ENCODE measurements around the gene MCF2L. TPM values are rescaled to one million over a fixed set of nuclear protein-coding genes. Genes with fewer than 3 reads are reported as not detected.
A peak's percentile ranks its signal among the peaks of the same experiment; 100 is the strongest.
"Not testable (repeated sequence)": the region's sequence is repeated elsewhere in the genome, so short reads cannot be mapped to it uniquely, and the experiment has no call there.

The MCF2L gene
- polyA plus RNA-seq, 1 donor: 29.2 TPM

DNA sequence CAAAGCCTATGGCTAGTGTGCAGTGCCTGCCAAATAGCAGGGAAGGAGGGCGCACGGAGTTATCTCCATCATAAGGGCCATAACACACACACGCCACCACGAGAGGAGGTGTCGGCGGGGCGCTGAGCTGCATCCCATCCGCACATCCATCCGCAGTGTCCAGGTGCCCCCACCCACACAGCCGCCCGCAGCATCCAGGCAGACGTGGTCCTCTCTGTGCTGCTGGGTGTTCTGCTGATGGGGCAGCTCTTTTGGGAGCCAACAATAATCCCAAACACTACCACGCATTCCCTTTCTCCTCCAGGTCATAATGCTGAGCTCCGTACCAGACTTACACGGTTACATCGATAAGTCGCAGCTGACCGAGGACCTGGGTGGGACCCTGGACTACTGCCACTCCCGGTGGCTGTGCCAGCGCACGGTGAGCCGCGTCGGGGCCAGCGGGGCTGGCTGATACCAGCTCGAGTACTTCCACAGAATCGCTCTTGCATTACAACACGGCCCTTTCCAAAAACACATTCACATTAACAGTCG lies 95.1 kb downstream of the MCF2L start:
- DNase-seq: no peak

DNA sequence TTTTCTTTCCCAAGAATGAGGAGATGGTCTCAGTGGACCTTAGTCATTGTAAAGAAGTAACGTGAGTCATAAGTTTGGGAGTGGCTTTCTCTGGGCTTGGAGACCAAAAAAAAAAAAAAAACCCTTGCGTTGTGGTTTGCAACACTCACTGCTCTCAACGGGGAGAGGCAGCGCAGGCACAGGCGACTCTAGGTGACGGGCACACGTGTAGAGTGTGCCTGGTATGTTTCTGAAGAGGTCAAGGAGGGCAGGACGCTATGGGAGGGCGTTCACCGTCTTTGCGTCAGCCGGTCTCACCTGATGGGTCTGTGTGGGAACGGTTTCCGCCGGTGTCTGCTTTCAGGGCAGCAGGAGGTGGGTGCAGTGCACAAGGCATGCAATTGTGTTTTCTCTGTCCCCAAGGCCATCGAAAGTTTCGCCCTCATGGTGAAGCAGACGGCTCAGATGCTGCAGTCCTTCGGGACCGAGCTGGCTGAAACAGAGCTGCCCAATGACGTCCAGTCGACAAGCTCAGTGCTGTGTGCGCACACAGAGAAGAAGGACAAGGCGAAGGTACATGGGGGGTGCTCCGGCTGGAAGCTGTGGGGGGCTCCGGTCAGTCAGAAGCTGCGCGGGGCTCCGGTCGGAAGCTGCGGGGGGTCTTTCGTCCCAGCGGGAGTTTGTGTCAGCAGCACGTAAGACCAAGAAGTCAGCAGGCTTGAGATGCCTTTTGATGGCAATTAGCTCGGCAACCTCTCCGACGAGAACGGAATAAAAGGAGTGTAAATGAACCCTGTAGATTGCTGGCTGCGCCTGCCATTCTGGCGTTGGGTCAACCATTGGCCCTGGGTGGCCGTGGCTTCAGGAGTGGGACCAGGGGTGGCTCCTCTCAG lies 95.8 kb downstream of the MCF2L start:
- DNase-seq: peak; percentile 14

DNA sequence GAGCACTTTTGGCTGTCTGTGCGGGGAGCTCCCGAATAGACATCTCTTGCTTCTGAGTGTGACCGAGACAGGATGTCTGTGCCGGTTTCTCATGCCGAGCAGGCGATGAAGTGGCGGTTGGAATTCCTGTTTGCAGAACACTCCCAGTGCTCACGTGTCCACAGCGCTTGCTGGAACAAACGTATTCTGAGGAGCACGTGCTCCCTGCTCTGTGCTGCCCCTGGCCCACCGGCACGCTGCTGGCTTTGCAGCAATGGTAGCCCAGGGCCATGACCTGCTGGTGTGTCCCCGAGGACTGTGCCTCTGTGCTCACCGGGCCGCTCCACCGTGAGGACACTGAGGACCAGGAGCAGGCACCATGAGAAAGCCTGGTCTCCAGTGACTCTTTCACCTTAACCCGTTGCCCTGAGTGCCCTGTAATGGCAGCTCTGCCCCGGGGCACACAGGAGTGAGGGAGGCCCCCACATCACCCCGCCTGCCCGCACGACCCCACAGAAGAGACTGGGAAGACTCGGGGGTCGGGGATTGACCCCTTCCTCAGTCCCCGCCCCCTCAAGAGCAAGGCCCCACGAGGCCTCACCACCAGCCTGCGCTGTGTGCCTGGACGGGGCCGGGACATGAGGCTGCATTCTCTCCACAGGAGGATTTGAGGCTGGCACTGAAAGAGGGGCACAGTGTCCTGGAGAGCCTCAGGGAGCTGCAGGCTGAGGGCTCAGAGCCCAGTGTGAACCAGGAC lies 96.6 kb downstream of the MCF2L start:
- no peak for DNase-seq

- no peak for DNase-seq
Measured at GRCh38 chr13:113066142-113066455, 97.1 kb downstream of the MCF2L start.

DNA sequence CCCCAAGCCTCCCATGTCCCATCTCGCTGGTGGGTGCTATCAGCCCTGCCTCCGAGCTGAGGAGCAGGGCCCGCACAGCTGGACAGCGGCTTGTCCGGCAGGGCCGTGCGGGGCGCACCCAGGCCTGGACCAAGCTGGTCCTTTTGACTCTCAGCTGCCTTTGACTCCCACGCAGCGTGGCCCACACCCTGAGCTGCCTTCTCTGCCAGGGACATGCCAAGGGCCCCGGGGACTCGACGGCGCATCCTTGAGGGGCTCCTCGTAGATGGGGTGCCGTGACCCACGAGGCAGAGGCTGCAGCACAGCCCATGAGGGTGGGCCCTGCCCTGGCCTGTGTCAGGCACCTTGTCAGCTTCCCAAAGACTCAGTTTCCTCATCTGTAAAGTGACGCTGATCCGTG lies 97.7 kb downstream of the MCF2L start:
- no peak for DNase-seq

- no peak for DNase-seq
Measured at GRCh38 chr13:113069861-113070805, 101.1 kb downstream of the MCF2L start.

- no peak for DNase-seq
Measured at GRCh38 chr13:113070855-113071254, 101.8 kb downstream of the MCF2L start.

DNA sequence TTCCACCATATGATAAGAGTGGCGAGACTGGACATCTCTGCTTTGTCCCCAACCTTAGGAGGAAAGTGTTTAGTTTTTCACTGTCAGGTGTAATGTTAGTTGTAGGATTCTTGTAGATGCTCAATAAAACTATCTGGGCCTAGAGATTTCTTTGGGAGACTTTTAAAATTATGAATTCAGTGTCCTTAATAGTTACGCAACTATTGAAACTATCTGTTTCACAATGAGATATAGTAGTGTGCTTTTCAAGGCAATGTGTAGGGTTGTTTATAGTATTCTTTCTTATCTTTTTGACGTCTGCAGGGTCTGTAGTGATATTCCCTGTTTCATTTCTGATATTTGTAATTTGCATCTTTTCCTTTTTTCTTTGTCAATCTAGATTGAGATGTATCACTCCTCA lies 103.4 kb downstream of the MCF2L start:
- no peak for DNase-seq

- no peak for DNase-seq
Measured at GRCh38 chr13:113073942-113074341, 104.9 kb downstream of the MCF2L start.

- DNase-seq: no peak
Measured at GRCh38 chr13:113074401-113074800, 105.4 kb downstream of the MCF2L start.

DNA sequence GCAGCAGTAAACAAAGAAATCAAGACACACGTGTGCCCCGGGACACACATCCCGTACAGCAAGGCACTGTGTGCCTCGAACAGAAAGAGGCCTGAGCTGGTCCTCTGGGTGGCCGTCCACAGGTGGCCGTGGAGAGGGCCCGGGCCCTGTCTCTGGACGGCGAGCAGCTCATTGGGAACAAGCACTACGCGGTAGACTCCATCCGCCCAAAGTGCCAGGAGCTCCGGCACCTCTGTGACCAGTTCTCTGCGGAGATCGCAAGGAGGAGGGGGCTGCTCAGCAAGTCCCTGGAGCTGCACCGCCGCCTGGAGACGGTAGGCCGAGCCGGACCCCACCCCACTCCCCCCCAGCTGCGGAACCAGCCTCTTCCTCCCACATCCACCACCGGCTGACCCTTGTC lies 105.9 kb downstream of the MCF2L start:
- DNase-seq: no peak

- DNase-seq: no peak
Measured at GRCh38 chr13:113075711-113076110, 106.7 kb downstream of the MCF2L start.

- DNase-seq: no peak
Measured at GRCh38 chr13:113076681-113077401, 107.8 kb downstream of the MCF2L start.

DNA sequence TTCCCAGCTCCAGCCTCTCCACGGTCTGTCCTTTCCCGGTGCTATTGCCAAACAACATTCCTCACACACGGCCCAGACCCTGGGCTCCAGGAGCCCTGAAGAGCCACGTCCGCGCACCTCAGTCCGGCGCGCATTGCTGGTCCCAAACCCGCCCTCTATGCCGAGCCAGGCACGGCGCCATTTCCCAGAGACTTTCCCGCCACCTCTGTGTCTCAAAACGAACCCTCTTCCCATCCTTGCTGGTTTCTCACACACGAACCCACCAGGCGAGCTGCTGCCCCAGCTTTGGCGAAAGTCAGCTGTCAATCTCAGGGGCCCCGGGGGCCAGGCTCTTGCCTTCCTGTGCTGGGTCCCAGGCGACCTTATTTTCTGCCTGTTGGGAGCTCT lies 108.5 kb downstream of the MCF2L start:
- DNase-seq: no peak

DNA sequence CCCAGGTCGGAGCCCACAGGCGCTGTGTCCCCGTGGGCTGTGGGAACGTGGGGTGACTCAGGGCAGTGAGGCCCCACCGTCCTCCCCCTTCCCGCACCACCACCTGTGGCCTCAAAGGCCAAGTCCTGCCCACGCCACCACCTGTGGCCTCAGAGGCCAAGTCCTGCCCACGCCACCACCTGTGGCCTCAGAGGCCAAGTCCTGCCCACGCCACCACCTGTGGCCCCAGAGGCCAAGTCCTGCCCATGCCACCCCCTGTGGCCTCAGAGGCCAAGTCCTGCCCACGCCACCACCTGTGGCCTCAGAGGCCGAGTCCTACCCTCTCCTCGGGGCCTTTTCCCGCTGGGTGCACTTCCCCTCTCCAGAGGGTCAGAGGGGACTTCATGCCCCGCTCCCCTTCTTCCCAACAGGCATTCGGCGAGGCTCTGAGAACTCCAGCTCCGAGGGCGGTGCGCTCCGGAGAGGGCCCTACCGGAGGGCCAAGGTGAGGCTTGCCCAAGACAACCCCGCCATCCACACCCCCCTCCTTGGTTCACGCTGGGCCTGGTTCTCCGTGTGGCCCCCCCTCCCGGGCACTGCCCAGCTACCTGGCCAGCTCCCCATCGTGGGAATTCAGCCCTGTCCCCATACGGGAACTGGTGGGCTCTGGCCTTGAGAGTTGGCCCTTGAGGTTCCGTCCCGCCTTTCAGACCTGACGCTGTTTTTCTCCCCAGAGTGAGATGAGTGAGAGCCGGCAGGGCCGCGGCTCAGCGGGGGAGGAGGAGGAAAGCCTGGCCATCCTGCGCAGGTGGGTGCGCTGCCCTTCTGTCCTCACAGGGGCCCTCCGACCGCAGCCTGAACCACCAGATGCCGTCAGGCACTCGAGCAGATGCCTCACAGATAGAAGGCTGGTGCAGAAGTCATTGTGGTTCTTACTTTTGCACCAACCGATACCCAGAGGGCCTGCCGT lies 109.2 kb downstream of the MCF2L start:
- no peak for DNase-seq

DNA sequence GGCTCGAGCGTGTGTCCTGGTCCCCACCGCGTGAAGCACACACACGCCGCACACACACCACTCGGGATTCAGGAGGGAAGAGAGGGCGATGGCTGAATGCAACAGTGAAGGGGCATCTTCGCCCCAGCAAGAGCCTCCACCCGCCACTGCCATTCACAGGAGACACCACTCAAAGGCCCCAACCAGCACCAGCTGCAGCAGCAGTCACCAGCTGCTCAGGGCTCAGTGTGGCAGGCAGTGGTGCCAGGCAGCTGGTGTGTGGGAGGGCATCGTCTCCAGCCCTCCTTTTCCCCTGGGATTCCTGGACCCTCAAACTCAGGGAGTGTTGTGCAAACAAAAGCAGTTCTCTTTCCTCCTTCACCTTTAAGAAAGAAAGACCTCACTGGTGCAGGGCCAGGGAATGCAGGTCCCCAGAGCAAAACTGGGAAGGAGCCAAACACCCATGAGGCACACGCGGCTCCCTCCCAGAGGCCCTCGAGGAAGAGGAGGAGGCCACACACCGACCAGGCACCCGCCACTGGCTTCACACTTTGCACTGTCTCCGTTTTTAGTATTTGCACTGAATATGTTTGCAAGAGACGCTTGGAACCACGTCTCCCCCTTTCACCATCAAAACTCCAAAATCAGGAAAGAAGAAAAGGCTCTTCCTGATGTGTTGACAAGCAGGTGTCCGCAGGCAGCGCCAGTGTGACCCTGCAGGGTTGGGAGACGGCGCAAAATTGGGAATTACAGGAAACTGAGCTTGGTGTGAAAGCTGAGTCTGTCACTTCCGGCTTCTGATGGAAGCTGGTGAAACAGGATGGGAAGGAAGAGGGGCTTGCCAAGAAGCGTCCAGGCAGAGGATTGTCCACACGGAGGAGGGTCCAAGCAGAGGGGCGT lies 110.1 kb downstream of the MCF2L start:
- no peak for DNase-seq

DNA sequence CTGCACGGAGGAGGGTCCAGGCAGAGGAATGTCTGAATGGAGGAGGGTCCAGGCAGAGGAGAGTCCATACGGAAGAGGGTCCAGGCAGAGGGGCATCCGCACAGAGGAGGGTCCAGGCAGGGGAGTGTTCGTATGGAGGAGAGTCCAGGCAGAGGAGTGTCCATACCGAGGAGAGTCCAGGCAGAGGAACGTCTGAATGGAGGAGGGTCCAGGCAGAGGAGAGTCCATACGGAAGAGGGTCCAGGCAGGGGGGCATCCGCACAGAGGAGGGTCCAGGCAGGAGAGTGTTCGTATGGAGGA lies 110.7 kb downstream of the MCF2L start:
- DNase-seq: not testable (repeated sequence)

- no peak for DNase-seq
Measured at GRCh38 chr13:113080361-113080831, 111.4 kb downstream of the MCF2L start.

- DNase-seq: no peak
Measured at GRCh38 chr13:113080901-113081521, 112.0 kb downstream of the MCF2L start.
